HCT116 (cell line): ENCODE measurements around the gene RAPSN. TPM values are rescaled to one million over a fixed set of nuclear protein-coding genes. Genes with fewer than 3 reads are reported as not detected.

Experiments
- ATAC-seq: fragments of 200-7000 bp; cut with Tn5 transposase; 2 replicates; pipeline ENCODE4 v1.9.1; 2020; ENCODE audit warnings: mild to moderate bottlenecking, moderate library complexity
- BruUV-seq: library from RNA; stranded (reverse); fragments of 400-500 nt; replicated peaks from 2 replicates; lab custom pipeline; 2021; lab: Mats Ljungman, UMichigan
- CTCF ChIA-PET: fragments of 300-600 bp; sonication (Branson Sonifier 250); formaldehyde crosslinking; loops from one replicate; lab custom pipeline; 2021; ENCODE audit warnings: antibody characterized with exemption; lab: Charles Lee
- POLR2A ChIA-PET: fragments of 300-600, 350-600 bp; sonication (Branson Sonifier 250); formaldehyde crosslinking; loops from one replicate; lab custom pipeline; 2021; ENCODE audit warnings: antibody characterized with exemption; lab: Charles Lee
- RAD21 ChIA-PET, 2 experiments: fragments of 300-600 bp; sonication (Branson Sonifier 250); formaldehyde crosslinking; loops; one replicate each; lab custom pipeline; 2023; ENCODE audit warnings: low total read pairs in 2 of 2; ENCODE audit not compliant: uncharacterized antibody in 2 of 2, unreplicated experiment in 2 of 2, low non-redundant PET in 1 of 2; lab: Charles Lee
- DNase-seq: peaks from one replicate; pipeline ENCODE4 v3.0.0-alpha.2; 2010; ENCODE audit warnings: low read depth, low spot score
- H2AFZ ChIP-seq: fragments of 200-600 bp; shearing (Covaris generic), sonication (generic); 2 replicates; pipeline ENCODE4 v1.6.1; 2017; ENCODE audit warnings: low read depth, mixed run types, mixed read lengths, antibody characterized with exemption, low read length; ENCODE audit not compliant: poor library complexity, severe bottlenecking
- H3K27ac ChIP-seq: 2 replicates; pipeline ENCODE4 v1.5.1; 2012; ENCODE audit warnings: low read depth, low read length
- H3K27me3 ChIP-seq: fragments of 200-600 bp; sonication (generic); 2 replicates; pipeline ENCODE4 v1.6.1; 2016; ENCODE audit warnings: mixed run types, low read length, mixed read lengths; ENCODE audit not compliant: insufficient read depth
- H3K36me3 ChIP-seq, 2 experiments: fragments of 200-500 bp in 1 of 2; fragments of 200-600 bp in 1 of 2; sonication (Bioruptor generic) in 1 of 2; sonication (generic) in 1 of 2; 2 replicates each; pipeline versions ENCODE4 v1.5.1 to v1.6.1; 2014 to 2016; ENCODE audit warnings: low read length in 2 of 2, inconsistent platforms in 1 of 2, mixed read lengths in 1 of 2, mixed run types in 1 of 2; ENCODE audit not compliant: insufficient read depth in 2 of 2, control insufficient read depth in 1 of 2
- H3K4me1 ChIP-seq, 2 experiments: fragments of 200-600 bp in 1 of 2; sonication (generic) in 1 of 2; 2 replicates each; pipeline versions ENCODE4 v1.5.1 to v1.6.1; 2012 to 2017; ENCODE audit warnings: low read length in 2 of 2, inconsistent platforms in 1 of 2, mild to moderate bottlenecking in 1 of 2, mixed read lengths in 1 of 2, mixed run types in 1 of 2, moderate library complexity in 1 of 2; ENCODE audit not compliant: insufficient read depth in 2 of 2, control insufficient read depth in 1 of 2
- H3K4me2 ChIP-seq: fragments of 200-600 bp; sonication (generic); 2 replicates; pipeline ENCODE4 v1.6.1; 2017; ENCODE audit warnings: mixed run types, low read length, mixed read lengths
- H3K4me3 ChIP-seq, 2 experiments: fragments of 200-600 bp in 1 of 2; sonication (generic) in 1 of 2; replicated peaks in 1 of 2; 2 replicates each; pipeline ENCODE4 v1.5.1; 2011 to 2016; ENCODE audit warnings: low read length in 2 of 2, control low read depth in 1 of 2, low read depth in 1 of 2, mild to moderate bottlenecking in 1 of 2, mixed read lengths in 1 of 2, mixed run types in 1 of 2
- H3K79me2 ChIP-seq: fragments of 200-600 bp; sonication (generic); 2 replicates; pipeline ENCODE4 v1.6.1; 2017; ENCODE audit warnings: mild to moderate bottlenecking, mixed run types, low read length, moderate library complexity, mixed read lengths; ENCODE audit not compliant: insufficient read depth
- H3K9ac ChIP-seq: fragments of 200-600 bp; sonication (generic); 2 replicates; pipeline ENCODE4 v1.6.1; 2016; ENCODE audit warnings: low read length, mixed read lengths
- H3K9me2 ChIP-seq: fragments of 200-600 bp; sonication (generic), shearing (Covaris generic); 2 replicates; pipeline ENCODE4 v1.6.1; 2017; ENCODE audit warnings: mixed run types, mild to moderate bottlenecking, moderate library complexity; ENCODE audit not compliant: insufficient read depth
- H3K9me3 ChIP-seq, 2 experiments: fragments of 200-500 bp in 1 of 2; fragments of 200-600 bp in 1 of 2; sonication (Bioruptor generic) in 1 of 2; sonication (generic) in 1 of 2; 2 replicates each; pipeline ENCODE4 v1.6.1; 2014 to 2017; ENCODE audit warnings: low read length in 2 of 2, mixed read lengths in 2 of 2, inconsistent platforms in 1 of 2, low read depth in 1 of 2, mild to moderate bottlenecking in 1 of 2, mixed run types in 1 of 2, moderate library complexity in 1 of 2; ENCODE audit not compliant: control insufficient read depth in 1 of 2, insufficient read depth in 1 of 2
- H4K20me1 ChIP-seq: fragments of 200-600 bp; sonication (generic), shearing (Covaris generic); 2 replicates; pipeline ENCODE4 v1.6.1; 2017; ENCODE audit warnings: mixed run types, mild to moderate bottlenecking, moderate library complexity; ENCODE audit not compliant: insufficient read depth
- CBX3 ChIP-seq: IDR thresholded peaks from 2 replicates; pipeline ENCODE4 v1.6.1; 2012; ENCODE audit warnings: low read depth
- EZH2 ChIP-seq: fragments of 200-600 bp; sonication (generic); IDR thresholded peaks from 2 replicates; pipeline ENCODE4 v1.6.1; 2017; ENCODE audit warnings: antibody characterized with exemption, mixed run types
- POLR2A ChIP-seq: IDR thresholded peaks from 2 replicates; pipeline ENCODE4 v1.7.0; 2011; ENCODE audit warnings: borderline replicate concordance; ENCODE audit not compliant: insufficient read depth, insufficient read length; ENCODE audit errors: extremely low read depth
- RAD21 ChIP-seq: IDR thresholded peaks from 2 replicates; pipeline ENCODE4 v1.6.1; 2012; ENCODE audit warnings: low read depth, mild to moderate bottlenecking
- SIN3A ChIP-seq: IDR thresholded peaks from 2 replicates; pipeline ENCODE4 v1.6.1; 2012; ENCODE audit warnings: low read depth
- SP1 ChIP-seq: IDR thresholded peaks from 2 replicates; pipeline ENCODE4 v1.6.1; 2012; ENCODE audit warnings: low read depth
- ZBTB33 ChIP-seq: IDR thresholded peaks from 2 replicates; pipeline ENCODE4 v1.6.1; 2011; ENCODE audit warnings: mild to moderate bottlenecking, low read length, moderate library complexity; ENCODE audit not compliant: insufficient replicate concordance; ENCODE audit errors: extremely low read depth
- ZNF274 ChIP-seq: fragments of 200-500 bp; sonication (Bioruptor generic); IDR thresholded peaks from 2 replicates; pipeline ENCODE4 v1.6.1; 2014; ENCODE audit warnings: mild to moderate bottlenecking, low read depth, low read length, inconsistent platforms
- intact Hi-C: fragments of 100-400 bp; cut with micrococcal nuclease; formaldehyde crosslinking; loops from 2 replicates; pipeline ENCODE4 v1.10.0; 2022
- total RNA-seq: library from RNA; stranded (reverse); gene quantifications from one replicate; pipeline ENCODE4 v1.2.1, GENCODE V29; 2021; ENCODE audit not compliant: unreplicated experiment
- TF ChIP-seq, protein P1 (sequence below): IDR thresholded peaks from 2 replicates; pipeline ENCODE4 v1.6.1; 2012

RAPSN gene
- total RNA-seq, 1 experiment from 2014 or later = 0.57 TPM

DNA sequence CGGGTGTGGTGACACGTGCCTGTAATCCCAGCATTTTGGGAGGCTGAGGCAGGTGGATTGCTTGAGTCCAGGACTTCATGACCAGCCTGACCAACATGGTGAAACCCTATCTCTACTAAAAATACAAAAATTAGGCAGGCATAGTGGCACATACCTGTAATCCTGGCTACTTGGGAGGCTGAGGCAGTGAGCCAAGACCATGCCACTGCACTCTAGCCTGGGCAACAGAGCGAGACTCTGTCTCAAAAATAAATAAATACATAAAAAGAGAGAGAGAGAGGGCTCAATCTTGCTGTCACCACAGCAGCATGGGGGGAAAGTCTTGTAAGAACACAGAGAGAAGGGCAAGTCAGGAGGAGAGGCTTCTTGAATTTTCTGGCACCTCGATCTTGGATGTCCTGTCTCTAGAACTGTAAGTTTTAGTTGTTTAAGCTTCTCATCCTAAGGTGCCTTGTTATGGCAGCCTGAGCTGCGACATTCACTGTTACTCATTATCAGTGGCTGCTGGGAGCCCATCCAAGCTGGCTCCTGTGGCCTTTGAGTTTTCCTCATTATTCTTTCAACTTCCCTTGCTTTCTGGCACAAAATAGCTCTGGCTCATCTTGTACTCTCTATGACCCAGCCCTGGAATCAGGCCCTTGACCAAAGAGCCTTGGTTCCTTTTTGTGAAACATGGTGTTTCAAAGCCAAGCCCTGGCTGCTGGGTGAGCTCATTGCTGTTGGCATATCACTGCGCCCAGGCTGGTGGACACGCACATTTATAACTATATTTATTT lies 14.7 kb downstream of the RAPSN start:
- TF ChIP-seq CBX3 = no peak
- no peak for TF ChIP-seq SIN3A
- no peak for TF ChIP-seq RAD21
- no peak for TF ChIP-seq POLR2A
- TF ChIP-seq SP1 = no peak
- TF ChIP-seq, protein P1, sequence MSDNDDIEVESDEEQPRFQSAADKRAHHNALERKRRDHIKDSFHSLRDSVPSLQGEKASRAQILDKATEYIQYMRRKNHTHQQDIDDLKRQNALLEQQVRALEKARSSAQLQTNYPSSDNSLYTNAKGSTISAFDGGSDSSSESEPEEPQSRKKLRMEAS = no peak
- TF ChIP-seq ZNF274 = no peak
- no peak for TF ChIP-seq EZH2
- TF ChIP-seq ZBTB33 = no peak
- Histone ChIP-seq H4K20me1 (no peaks in the 10 kb centered on the region), H3K4me1 (no peaks in the 10 kb centered on the region), H3K4me3 (no peak overlapping the region), H3K9ac (no peak overlapping the region), H3K27me3 (no peaks in the 10 kb centered on the region), H3K36me3 (no peaks in the 10 kb centered on the region), H3K4me2 (no peak overlapping the region), H3K9me3 (no peaks in the 10 kb centered on the region), H3K9me2 (no peaks in the 10 kb centered on the region), H3K79me2 (no peaks in the 10 kb centered on the region), H3K27ac (no peak overlapping the region), H2AFZ (no peak overlapping the region)
- RAD21 ChIA-PET = no interaction called here
- no TSS peak for BruUV-seq
- DNase-seq (no peak), ATAC-seq (no peak)
- POLR2A ChIA-PET = no interaction called here
- intact Hi-C loops = no loop called here
- CTCF ChIA-PET = no interaction called here
